SU-DHL-6 (cell line): ENCODE measurements around the gene ITGAV.

Source experiments
- CTCF ChIP-seq: fragments of 200-600 bp; sonication (generic); IDR thresholded peaks from one replicate; pipeline ENCODE4 v1.5.1; 2017; ENCODE audit warnings: antibody characterized with exemption, mild to moderate bottlenecking, low read length, moderate library complexity; ENCODE audit not compliant: insufficient read depth, poor library complexity, severe bottlenecking
- EZH2phosphoT487 ChIP-seq: fragments of 200-600 bp; sonication (generic), shearing (Covaris generic); conservative IDR thresholded peaks from 2 replicates; pipeline ENCODE4 v1.6.1; 2018; ENCODE audit warnings: mild to moderate bottlenecking, antibody characterized with exemption, low read length, moderate library complexity, mixed read lengths

- TF ChIP-seq CTCF: no peak
- no peak for TF ChIP-seq EZH2phosphoT487
Observed at GRCh38 chr2:186699742-186700141, 109.9 kb downstream of the ITGAV start.
